ENCODE results near the gene UPK1A. TPM values are rescaled to one million over a fixed set of nuclear protein-coding genes. Genes with fewer than 3 reads are reported as not detected.
A peak's percentile ranks its signal among the peaks of the same experiment; 100 is the strongest.
"Not testable (repeated sequence)": the region's sequence is repeated elsewhere in the genome, so short reads cannot be mapped to it uniquely, and the experiment has no call there.

Gene UPK1A
- total and polyA plus RNA-seq, 10 of the 15 experiments (the other 5 are each of a cell fraction or from before 2014, with no cell fraction given): 0.15 to 1.9 (median 0.26) TPM; not detected in 7

GRCh38 chr19:35724132-35724531 is 57.8 kb downstream of the UPK1A start:
- FAIRE-seq; H3K79me2 ChIP-seq (ENCODE audit: control insufficient read depth, insufficient read depth, low read length); DNase-seq (ENCODE audit: low read depth, low spot score); H4K20me1 ChIP-seq (ENCODE audit: control insufficient read depth, insufficient read depth); in situ Hi-C loops (cut with MboI); SMC1A ChIA-PET (ENCODE audit: uncharacterized antibody, unreplicated experiment); H3K4me2 ChIP-seq (ENCODE audit: control insufficient read depth, insufficient read depth); intact Hi-C loops (cut with micrococcal nuclease; ENCODE audit: unreplicated experiment); H3K27me3 ChIP-seq (replicated peaks in 1 of 2; ENCODE audit: control insufficient read depth in 2 of 2, insufficient read depth in 2 of 2, low read length in 1 of 2); H2AFZ ChIP-seq (ENCODE audit: control insufficient read depth, low read depth, low read length); CTCF ChIA-PET; H3K4me3 ChIP-seq; POLR2A ChIA-PET; H3K4me1 ChIP-seq (ENCODE audit: control insufficient read depth, insufficient read depth, low read length); H3K9me3 ChIP-seq (replicated peaks; ENCODE audit: control insufficient read depth, insufficient read depth, low read length); H3K27ac ChIP-seq (ENCODE audit: control insufficient read depth, insufficient read depth); H3K9ac ChIP-seq (ENCODE audit: control insufficient read depth, insufficient read depth, low read length); BruUV-seq (replicated peaks); RAD21 ChIA-PET (ENCODE audit: unreplicated experiment); ATAC-seq: not testable (repeated sequence)
- 0 out of 2 replicates have a peak, but pooled peaks have one; percentile 11 for TF ChIP-seq POLR2A (IDR thresholded peaks at IDR 0.05; ENCODE audit: low read depth, low read length)
- 96% methylated on average over 7 of the region's 7 CpGs for WGBS (ENCODE audit: insufficient coverage, insufficient replicate concordance, low lambda C conversion rate, missing lambda C conversion rate)
- peaks cover 27 to 38% of the 10 kb centered on the region in 2 experiments for H3K36me3 ChIP-seq (ENCODE audit: control insufficient read depth in 2 of 2, insufficient read depth in 2 of 2, low read length in 1 of 2)

- no TSS peak for BruUV-seq (replicated peaks)
- CTCF ChIA-PET: no interaction called here
- Histone ChIP-seq H3K9ac (ENCODE audit: control insufficient read depth, insufficient read depth, low read length) (no peak overlapping the region), H3K79me2 (ENCODE audit: control insufficient read depth, insufficient read depth, low read length) (peaks cover 5% of the 10 kb centered on the region), H2AFZ (ENCODE audit: control insufficient read depth, low read depth, low read length) (no peak overlapping the region), H3K4me3 (no peak overlapping the region), H3K4me2 (ENCODE audit: control insufficient read depth, insufficient read depth) (no peak overlapping the region), H3K27me3 (replicated peaks in 1 of 2; ENCODE audit: control insufficient read depth in 2 of 2, insufficient read depth in 2 of 2, low read length in 1 of 2) (no peaks in the 10 kb centered on the region), H3K4me1 (ENCODE audit: control insufficient read depth, insufficient read depth, low read length) (peaks cover 2% of the 10 kb centered on the region; the same call in 1 of the 2 replicates), H3K36me3 (ENCODE audit: control insufficient read depth in 2 of 2, insufficient read depth in 2 of 2, low read length in 1 of 2) (peaks cover 27 to 42% of the 10 kb centered on the region in 2 experiments), H3K9me3 (replicated peaks; ENCODE audit: control insufficient read depth, insufficient read depth, low read length) (no peaks in the 10 kb centered on the region), H3K27ac (ENCODE audit: control insufficient read depth, insufficient read depth) (no peak overlapping the region), H4K20me1 (ENCODE audit: control insufficient read depth, insufficient read depth) (no peaks in the 10 kb centered on the region; the same call in 1 of the 2 replicates)
- TF ChIP-seq SPI1 (IDR thresholded peaks at IDR 0.05; ENCODE audit: borderline replicate concordance, insufficient read depth, low read depth, low read length): no peak
- TF ChIP-seq SMARCA5 (IDR thresholded peaks at IDR 0.05): no peak
- no peak for TF ChIP-seq MYC (IDR thresholded peaks at IDR 0.05; ENCODE audit: insufficient read depth, insufficient read length, insufficient replicate concordance, low read length, severe bottlenecking)
- no peak for TF ChIP-seq MEF2A (IDR thresholded peaks at IDR 0.05; ENCODE audit: insufficient read depth, low read depth, low read length)
- no peak for TF ChIP-seq SRF (IDR thresholded peaks at IDR 0.05; ENCODE audit: low read depth in 2 of 2, low read length in 2 of 2)
- no peak for TF ChIP-seq JUND (IDR thresholded peaks at IDR 0.05; ENCODE audit: low read depth, low read length)
- no peak for TF ChIP-seq FOXK2 (IDR thresholded peaks at IDR 0.05)
- TF ChIP-seq NRF1 (conservative IDR thresholded peaks at IDR 0.05; ENCODE audit: low read depth, low read length): no peak
- TF ChIP-seq ZNF384 (IDR thresholded peaks at IDR 0.05; ENCODE audit: borderline replicate concordance, low read depth, low read length): no peak
- no peak for TF ChIP-seq KAT2A (conservative IDR thresholded peaks at IDR 0.05; ENCODE audit: control insufficient read depth, low read depth, low read length)
- no peak for TF ChIP-seq CBFB (IDR thresholded peaks at IDR 0.05; ENCODE audit: low read depth)
- no peak for TF ChIP-seq MYB (IDR thresholded peaks at IDR 0.05; ENCODE audit: borderline replicate concordance, low read depth, low read length)
- TF ChIP-seq USF2 (IDR thresholded peaks at IDR 0.05; ENCODE audit: borderline replicate concordance, low read depth, low read length): no peak
- no peak for TF ChIP-seq WRNIP1 (IDR thresholded peaks at IDR 0.05; ENCODE audit: borderline replicate concordance, low read depth, low read length)
- TF ChIP-seq ASH2L (IDR thresholded peaks at IDR 0.05; ENCODE audit: borderline replicate concordance, low read depth): no peak
- no peak for TF ChIP-seq FOS (IDR thresholded peaks at IDR 0.05; ENCODE audit: borderline replicate concordance, extremely low read depth, insufficient read length)
- TF ChIP-seq TBL1XR1 (IDR thresholded peaks at IDR 0.05; ENCODE audit: low read depth, low read length): no peak
- TF ChIP-seq POLR2A (IDR thresholded peaks at IDR 0.05; ENCODE audit: low read depth, low read length): no peak
- no peak for FAIRE-seq
- RAD21 ChIA-PET (ENCODE audit: unreplicated experiment): no interaction called here
- WGBS (ENCODE audit: insufficient coverage, insufficient replicate concordance, low lambda C conversion rate, missing lambda C conversion rate): 96% methylated on average over 12 of the region's 12 CpGs
- in situ Hi-C loops (cut with MboI): no loop called here
- intact Hi-C loops (cut with micrococcal nuclease; ENCODE audit: unreplicated experiment): no loop called here
- SMC1A ChIA-PET (ENCODE audit: uncharacterized antibody, unreplicated experiment): interaction anchor here (0.8 kb wide), 1 partner anchor 30 kb away, joined by 3 read pairs; no protein-coding TSS in a partner anchor
- no peak for DNase-seq (ENCODE audit: low read depth, low spot score)
- no peak for ATAC-seq
- POLR2A ChIA-PET: no interaction called here
Observed at GRCh38 chr19:35724560-35724959, 58.2 kb downstream of the UPK1A start.
